Calu3 (cell line): Measurements from ENCODE around the gene CD1D. TPM values are rescaled to one million over a fixed set of nuclear protein-coding genes. Genes with fewer than 3 reads are reported as not detected.

Experiments used
- BruUV-seq: library from RNA; stranded (reverse); fragments of 400-500 nt; replicated peaks from 2 replicates; lab custom pipeline; 2021; lab: Mats Ljungman, UMichigan
- CTCF ChIA-PET: fragments of 300-600 bp; sonication (Branson Sonifier 250); formaldehyde crosslinking; loops from one replicate; lab custom pipeline; 2022; ENCODE audit warnings: antibody characterized with exemption; lab: Charles Lee
- DNase-seq: peaks from one replicate; pipeline ENCODE4 v3.0.0; 2022
- H3K27ac Mint-ChIP-seq: one replicate; pipeline ENCODE4 v1.8.0; 2022; ENCODE audit warnings: mixed read lengths; ENCODE audit not compliant: unreplicated experiment
- H3K27me3 Mint-ChIP-seq: one replicate; pipeline ENCODE4 v1.8.0; 2022; ENCODE audit warnings: mixed read lengths; ENCODE audit not compliant: unreplicated experiment
- H3K36me3 Mint-ChIP-seq: one replicate; pipeline ENCODE4 v1.8.0; 2022; ENCODE audit warnings: mild to moderate bottlenecking, moderate library complexity, mixed read lengths; ENCODE audit not compliant: insufficient read depth, unreplicated experiment
- H3K4me1 Mint-ChIP-seq: one replicate; pipeline ENCODE4 v1.8.0; 2022; ENCODE audit warnings: mild to moderate bottlenecking, low read depth, mixed read lengths; ENCODE audit not compliant: unreplicated experiment
- H3K4me3 Mint-ChIP-seq: one replicate; pipeline ENCODE4 v1.8.0; 2022; ENCODE audit warnings: mild to moderate bottlenecking, low read depth, moderate library complexity, mixed read lengths; ENCODE audit not compliant: unreplicated experiment
- H3K9me3 Mint-ChIP-seq: one replicate; pipeline ENCODE4 v1.8.0; 2022; ENCODE audit warnings: low read depth, mixed read lengths; ENCODE audit not compliant: unreplicated experiment
- intact Hi-C: fragments of 100-400 bp; cut with micrococcal nuclease; formaldehyde crosslinking; loops from one replicate; pipeline ENCODE4 v1.10.0; 2022; ENCODE audit not compliant: unreplicated experiment
- total RNA-seq: library from RNA; stranded (reverse); gene quantifications from 2 replicates; pipeline ENCODE4 v1.2.3, GENCODE V29; 2022
- TF ChIP-seq, protein P1 (sequence below): fragments of 200-600 bp; IDR thresholded peaks from one replicate; pipeline ENCODE4 v1.8.0; 2022; ENCODE audit warnings: antibody characterized with exemption; ENCODE audit not compliant: unreplicated experiment

The CD1D gene
- total RNA-seq, 1 experiment from 2014 or later, result 0.76 TPM

DNA sequence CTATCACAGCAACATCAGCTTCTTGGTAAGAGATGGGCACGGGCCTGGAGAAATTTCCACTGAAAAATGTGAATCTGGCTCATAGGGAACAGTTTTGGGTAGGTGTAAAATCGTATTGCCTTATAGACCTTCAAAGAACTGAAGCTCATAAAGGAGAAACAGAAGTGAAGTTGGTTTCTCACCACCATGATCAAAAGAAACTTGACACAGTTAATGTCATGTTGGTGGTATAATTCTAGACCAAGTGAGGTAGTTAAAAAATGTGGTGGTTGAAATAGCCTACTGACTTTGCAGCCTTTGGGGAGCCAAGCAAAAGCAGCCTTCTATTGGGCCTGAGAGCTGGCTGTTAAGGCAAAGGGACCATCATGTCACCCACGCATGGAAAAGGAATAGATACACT lies 8.9 kb downstream of the CD1D start:
- CTCF ChIA-PET, result no interaction called here
- intact Hi-C loops, result loop anchor here (5.0 kb wide), 2 partner anchors 42 to 222 kb away; no protein-coding TSS in a partner anchor
- no peak overlapping the region for H3K27ac Mint-ChIP-seq
- H3K4me3 Mint-ChIP-seq, result no peak overlapping the region
- peaks cover 6% of the 10 kb centered on the region for H3K9me3 Mint-ChIP-seq
- BruUV-seq, result no TSS peak
- TF ChIP-seq, protein P1, sequence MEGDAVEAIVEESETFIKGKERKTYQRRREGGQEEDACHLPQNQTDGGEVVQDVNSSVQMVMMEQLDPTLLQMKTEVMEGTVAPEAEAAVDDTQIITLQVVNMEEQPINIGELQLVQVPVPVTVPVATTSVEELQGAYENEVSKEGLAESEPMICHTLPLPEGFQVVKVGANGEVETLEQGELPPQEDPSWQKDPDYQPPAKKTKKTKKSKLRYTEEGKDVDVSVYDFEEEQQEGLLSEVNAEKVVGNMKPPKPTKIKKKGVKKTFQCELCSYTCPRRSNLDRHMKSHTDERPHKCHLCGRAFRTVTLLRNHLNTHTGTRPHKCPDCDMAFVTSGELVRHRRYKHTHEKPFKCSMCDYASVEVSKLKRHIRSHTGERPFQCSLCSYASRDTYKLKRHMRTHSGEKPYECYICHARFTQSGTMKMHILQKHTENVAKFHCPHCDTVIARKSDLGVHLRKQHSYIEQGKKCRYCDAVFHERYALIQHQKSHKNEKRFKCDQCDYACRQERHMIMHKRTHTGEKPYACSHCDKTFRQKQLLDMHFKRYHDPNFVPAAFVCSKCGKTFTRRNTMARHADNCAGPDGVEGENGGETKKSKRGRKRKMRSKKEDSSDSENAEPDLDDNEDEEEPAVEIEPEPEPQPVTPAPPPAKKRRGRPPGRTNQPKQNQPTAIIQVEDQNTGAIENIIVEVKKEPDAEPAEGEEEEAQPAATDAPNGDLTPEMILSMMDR, result no peak
- H3K27me3 Mint-ChIP-seq, result no peaks in the 10 kb centered on the region
- peaks cover 20% of the 10 kb centered on the region for H3K4me1 Mint-ChIP-seq
- DNase-seq, result no peak
- H3K36me3 Mint-ChIP-seq, result no peaks in the 10 kb centered on the region

DNA sequence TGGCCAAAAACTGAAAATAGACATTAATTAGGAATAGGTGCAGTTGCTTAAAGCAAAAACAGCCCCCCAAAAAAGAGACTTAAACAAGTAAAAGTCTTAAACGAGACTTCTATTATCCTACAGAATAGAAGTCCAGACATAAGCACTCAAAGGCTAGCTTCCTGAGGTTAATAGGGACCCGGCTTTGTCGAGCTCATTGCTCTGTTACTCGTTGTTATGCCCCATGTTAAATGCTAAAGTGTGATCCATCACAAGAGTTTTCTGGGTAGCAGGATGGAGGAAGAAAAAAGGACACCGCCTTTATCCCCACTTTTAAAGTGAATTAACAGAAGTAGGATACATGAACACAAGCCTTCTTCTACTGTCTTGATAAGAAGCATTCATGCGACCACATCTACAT lies 10.6 kb downstream of the CD1D start:
- TF ChIP-seq, protein P1, result no peak
- CTCF ChIA-PET, result no interaction called here
- Mint-ChIP-seq H3K27me3 (no peaks in the 10 kb centered on the region), H3K4me3 (no peak overlapping the region), H3K27ac (no peak overlapping the region), H3K9me3 (peaks cover 6% of the 10 kb centered on the region), H3K36me3 (no peaks in the 10 kb centered on the region), H3K4me1 (peaks cover 22% of the 10 kb centered on the region)
- DNase-seq, result no peak
- no TSS peak for BruUV-seq
- intact Hi-C loops, result no loop called here

DNA sequence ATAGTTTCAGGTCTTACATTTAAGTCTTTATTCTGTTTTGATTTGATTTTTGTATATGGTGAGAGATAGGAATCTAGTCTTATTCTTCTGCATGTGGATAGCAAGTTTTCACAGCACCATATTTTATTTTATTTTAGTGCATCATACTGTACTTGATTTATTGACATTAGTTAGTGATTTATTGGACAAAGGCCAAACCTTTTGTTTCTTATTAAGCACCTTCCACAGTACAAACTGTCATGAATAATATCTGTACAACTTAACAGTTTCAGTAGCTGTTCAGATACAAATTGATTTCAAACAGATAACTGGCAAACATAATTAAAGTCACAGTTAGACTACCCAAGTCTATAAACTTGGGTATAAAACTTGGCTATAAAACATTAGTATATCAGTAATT lies 15.8 kb downstream of the CD1D start:
- Mint-ChIP-seq H3K36me3 (peaks cover 8% of the 10 kb centered on the region), H3K27me3 (no peaks in the 10 kb centered on the region), H3K4me1 (peaks cover 34% of the 10 kb centered on the region), H3K4me3 (no peak overlapping the region), H3K27ac (no peak overlapping the region), H3K9me3 (peaks cover 3% of the 10 kb centered on the region)
- intact Hi-C loops, result no loop called here
- TF ChIP-seq, protein P1, result no peak
- CTCF ChIA-PET, result interaction anchor here (0.6 to 2.0 kb wide), 2 partner anchors 10 to 12 kb away, joined by 3 to 8 read pairs; no protein-coding TSS in a partner anchor
- no TSS peak for BruUV-seq
- no peak for DNase-seq

DNA sequence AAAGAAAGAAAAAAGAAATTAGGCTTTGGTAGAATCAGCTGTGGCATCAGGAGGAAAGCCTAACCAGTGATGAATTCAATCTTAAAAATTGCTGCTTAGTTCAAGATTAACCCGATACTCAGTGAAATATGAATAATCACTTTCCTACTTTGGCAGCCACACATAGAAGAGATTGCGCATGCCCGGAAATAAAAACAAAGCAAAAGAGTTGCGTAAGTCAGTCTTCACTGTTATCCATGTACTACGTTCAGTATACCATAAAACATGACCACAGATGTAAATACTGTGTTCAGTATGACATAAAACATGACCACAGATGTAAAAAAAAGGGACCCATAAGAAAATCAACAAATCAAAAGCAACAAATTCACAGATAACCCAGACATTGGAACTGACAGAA lies 19.2 kb downstream of the CD1D start:
- CTCF ChIA-PET, result no interaction called here
- peaks cover 7% of the 10 kb centered on the region for H3K27me3 Mint-ChIP-seq

More for the DNA sequence above, 19.2 kb downstream of the CD1D start:
- Mint-ChIP-seq H3K27ac (no peak overlapping the region), H3K4me3 (no peak overlapping the region), H3K36me3 (peaks cover 8% of the 10 kb centered on the region), H3K4me1 (peaks cover 44% of the 10 kb centered on the region), H3K9me3 (no peaks in the 10 kb centered on the region)
- intact Hi-C loops, result loop anchor here (5.0 to 10.0 kb wide), 3 partner anchors 85 to 872 kb away; partner anchors contain the start of gene CD1C
- BruUV-seq, result no TSS peak
- DNase-seq, result peak; percentile 54
- TF ChIP-seq, protein P1, result no peak
